ENCODE results near the gene SEL1L2. TPM values are rescaled to one million over a fixed set of nuclear protein-coding genes. Genes with fewer than 3 reads are reported as not detected.

The SEL1L2 gene
- total RNA-seq, 1 experiment from 2014 or later: not detected

GRCh38 chr20:13960119-13960518 is 30.3 kb downstream of the SEL1L2 start:
- no peaks in the 10 kb centered on the region for H3K27me3 ChIP-seq (ENCODE audit: control insufficient read depth, insufficient read depth, low read length)
- no peak for DNase-seq
- H3K4me3 ChIP-seq (ENCODE audit: insufficient read depth, low read depth, low read length): no peak overlapping the region
- no peaks in the 10 kb centered on the region for H3K36me3 ChIP-seq (replicated peaks; ENCODE audit: control insufficient read depth, insufficient read depth, low read length)

- peak; percentile 37 for DNase-seq
- H3K36me3 ChIP-seq (replicated peaks; ENCODE audit: control insufficient read depth, insufficient read depth, low read length): no peaks in the 10 kb centered on the region
- no peak overlapping the region for H3K4me3 ChIP-seq (ENCODE audit: insufficient read depth, low read depth, low read length)
- no peaks in the 10 kb centered on the region for H3K27me3 ChIP-seq (ENCODE audit: control insufficient read depth, insufficient read depth, low read length)
Observed at GRCh38 chr20:13953227-13953626, 37.2 kb downstream of the SEL1L2 start.

- H3K36me3 ChIP-seq (replicated peaks; ENCODE audit: control insufficient read depth, insufficient read depth, low read length): no peaks in the 10 kb centered on the region
- H3K4me3 ChIP-seq (ENCODE audit: insufficient read depth, low read depth, low read length): no peak overlapping the region
- DNase-seq: no peak
- H3K27me3 ChIP-seq (ENCODE audit: control insufficient read depth, insufficient read depth, low read length): no peaks in the 10 kb centered on the region
Observed at GRCh38 chr20:13947719-13948118, 42.7 kb downstream of the SEL1L2 start.

DNA sequence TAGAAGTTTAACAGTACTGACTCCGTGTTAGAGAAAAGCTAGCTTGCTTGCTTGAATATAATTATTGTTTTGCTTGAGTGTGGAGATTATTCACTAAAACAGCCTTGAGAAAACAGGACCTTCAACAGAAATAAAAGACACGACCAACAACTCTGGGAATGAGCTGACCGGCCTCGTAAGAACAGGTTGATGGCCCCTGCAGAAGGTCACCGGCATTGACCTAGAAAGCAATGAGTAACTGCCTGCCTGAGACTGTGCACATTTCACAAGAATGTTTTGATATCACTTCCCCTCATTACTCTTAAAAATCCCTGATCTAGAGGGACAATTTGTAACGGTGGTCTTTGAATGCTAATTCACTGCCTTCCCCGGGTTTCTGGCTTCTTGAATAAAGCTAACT is 49.4 kb downstream of the SEL1L2 start:
- DNase-seq: no peak
- H3K36me3 ChIP-seq (replicated peaks; ENCODE audit: control insufficient read depth, insufficient read depth, low read length): no peaks in the 10 kb centered on the region
- H3K4me3 ChIP-seq (ENCODE audit: insufficient read depth, low read depth, low read length): no peak overlapping the region
- no peaks in the 10 kb centered on the region for H3K27me3 ChIP-seq (ENCODE audit: control insufficient read depth, insufficient read depth, low read length)

- no peak overlapping the region for H3K4me3 ChIP-seq (ENCODE audit: insufficient read depth, low read depth, low read length)
- H3K36me3 ChIP-seq (replicated peaks; ENCODE audit: control insufficient read depth, insufficient read depth, low read length): no peaks in the 10 kb centered on the region
- DNase-seq: no peak
- H3K27me3 ChIP-seq (ENCODE audit: control insufficient read depth, insufficient read depth, low read length): no peaks in the 10 kb centered on the region
Observed at GRCh38 chr20:13936781-13937576, 53.4 kb downstream of the SEL1L2 start.

DNA sequence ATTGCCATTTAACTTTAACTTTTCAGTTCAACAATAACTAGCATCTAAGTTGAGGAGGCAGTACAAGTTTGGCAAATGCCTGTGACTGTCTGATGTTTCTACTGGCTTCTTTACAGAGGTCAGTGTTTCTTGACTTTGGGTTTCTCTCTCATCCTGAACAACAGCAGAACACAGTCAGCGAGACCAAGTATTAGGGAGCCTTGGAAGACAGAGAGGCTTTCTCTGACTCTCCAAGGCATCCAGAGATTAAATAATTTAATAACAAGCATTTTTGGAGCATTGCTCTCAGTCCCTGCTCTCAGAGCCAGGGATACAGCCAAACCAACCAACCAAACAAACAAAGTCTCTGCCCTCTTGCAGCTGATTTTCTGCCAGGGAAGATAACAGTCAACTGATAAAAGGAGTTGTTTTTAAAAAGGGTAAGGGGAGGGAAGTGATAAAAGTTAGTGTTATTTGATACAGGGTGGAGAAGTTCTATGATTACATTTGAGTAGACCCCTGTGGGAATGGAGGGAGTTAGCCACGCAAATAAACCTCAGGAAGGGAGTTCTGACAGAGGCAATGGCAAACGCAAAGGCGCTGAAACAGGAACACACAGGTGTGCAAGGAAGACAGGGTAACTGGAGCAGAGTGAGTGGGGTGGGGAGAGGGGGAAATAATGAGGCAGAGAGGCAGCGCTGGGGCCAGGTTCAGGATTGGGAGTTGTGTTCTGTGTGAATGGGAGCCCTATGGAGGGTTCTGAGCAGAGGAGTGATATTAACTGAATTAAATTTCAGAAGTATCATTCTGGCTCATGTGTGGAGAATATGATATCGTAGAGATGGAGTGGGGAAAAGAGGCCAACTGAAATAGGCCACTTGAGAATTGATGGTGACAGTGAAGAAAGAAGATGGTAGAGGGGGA is 55.2 kb downstream of the SEL1L2 start:
- DNase-seq: no peak
- Histone ChIP-seq H3K4me3 (ENCODE audit: insufficient read depth, low read depth, low read length) (no peak overlapping the region), H3K36me3 (replicated peaks; ENCODE audit: control insufficient read depth, insufficient read depth, low read length) (no peaks in the 10 kb centered on the region), H3K27me3 (ENCODE audit: control insufficient read depth, insufficient read depth, low read length) (no peaks in the 10 kb centered on the region)

DNA sequence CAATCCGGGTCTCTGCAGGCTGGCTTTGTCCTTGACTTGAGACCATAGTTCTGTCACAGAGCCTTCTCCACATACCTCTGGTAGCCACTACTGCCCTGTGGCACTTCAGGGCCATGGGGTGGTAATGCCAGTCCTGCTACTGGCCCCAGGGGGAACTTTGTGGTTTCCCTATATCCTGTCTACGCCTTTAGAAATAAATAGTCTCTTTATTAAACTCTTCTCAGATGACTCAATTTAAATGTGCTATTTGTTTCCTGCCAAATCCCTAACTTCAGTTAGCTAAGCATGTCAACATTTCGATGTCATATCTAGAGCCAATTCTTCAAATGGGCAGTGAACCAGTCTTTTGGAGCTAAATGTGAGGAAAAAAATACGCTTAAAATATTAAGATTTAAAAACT is 60.1 kb downstream of the SEL1L2 start:
- H3K36me3 ChIP-seq (replicated peaks; ENCODE audit: control insufficient read depth, insufficient read depth, low read length): no peaks in the 10 kb centered on the region
- H3K27me3 ChIP-seq (ENCODE audit: control insufficient read depth, insufficient read depth, low read length): no peaks in the 10 kb centered on the region
- no peak for DNase-seq

DNA sequence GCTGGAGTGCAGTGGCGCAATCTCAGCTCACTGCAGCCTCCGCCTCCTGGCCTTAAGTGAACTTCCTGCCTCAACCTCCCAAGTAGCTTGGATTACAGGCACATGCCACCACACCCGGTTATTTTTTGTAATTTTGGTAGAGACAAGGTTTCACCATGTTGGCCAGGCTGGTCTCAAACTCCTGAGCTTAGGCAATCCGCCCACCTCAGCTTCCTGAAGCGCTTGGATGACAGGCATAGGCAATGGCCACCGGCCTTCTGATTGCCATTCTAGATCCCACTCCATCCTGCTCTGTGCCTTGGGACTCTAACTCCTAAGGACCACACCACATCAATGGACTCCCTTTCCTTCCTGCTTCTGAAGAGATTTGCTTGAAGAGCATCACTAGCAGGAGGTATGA is 60.6 kb downstream of the SEL1L2 start:
- no peaks in the 10 kb centered on the region for H3K36me3 ChIP-seq (replicated peaks; ENCODE audit: control insufficient read depth, insufficient read depth, low read length)
- DNase-seq: no peak
- H3K27me3 ChIP-seq (ENCODE audit: control insufficient read depth, insufficient read depth, low read length): no peaks in the 10 kb centered on the region
- H3K4me3 ChIP-seq (ENCODE audit: insufficient read depth, low read depth, low read length): no peak overlapping the region

More for the DNA sequence above, 60.1 kb downstream of the SEL1L2 start:
- no peak overlapping the region for H3K4me3 ChIP-seq (ENCODE audit: insufficient read depth, low read depth, low read length)

DNA sequence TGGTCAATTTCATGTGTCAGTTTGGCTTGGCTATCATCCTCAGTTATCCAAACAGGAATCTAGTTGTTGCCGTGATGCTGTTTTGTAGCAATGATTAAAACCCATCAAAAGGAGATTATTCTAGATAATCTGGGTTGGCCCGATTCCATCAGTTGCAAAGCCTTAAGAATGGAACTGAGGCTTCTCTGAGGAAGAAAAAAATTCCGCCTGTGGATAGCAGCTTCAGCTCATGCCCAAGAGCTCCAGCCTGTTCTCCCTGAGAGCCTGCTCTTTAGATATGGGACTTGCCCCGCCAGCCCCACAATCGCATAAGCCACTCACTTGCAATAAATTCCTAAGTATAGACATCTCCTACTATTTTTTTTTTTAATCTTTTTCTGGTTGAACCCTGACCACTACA is 61.5 kb downstream of the SEL1L2 start:
- DNase-seq: no peak
- Histone ChIP-seq H3K27me3 (ENCODE audit: control insufficient read depth, insufficient read depth, low read length) (no peaks in the 10 kb centered on the region), H3K36me3 (replicated peaks; ENCODE audit: control insufficient read depth, insufficient read depth, low read length) (no peaks in the 10 kb centered on the region), H3K4me3 (ENCODE audit: insufficient read depth, low read depth, low read length) (no peak overlapping the region)

GRCh38 chr20:13927171-13927570 is 63.2 kb downstream of the SEL1L2 start:
- DNase-seq: no peak
- H3K27me3 ChIP-seq (ENCODE audit: control insufficient read depth, insufficient read depth, low read length): no peaks in the 10 kb centered on the region
- no peak overlapping the region for H3K4me3 ChIP-seq (ENCODE audit: insufficient read depth, low read depth, low read length)
- no peaks in the 10 kb centered on the region for H3K36me3 ChIP-seq (replicated peaks; ENCODE audit: control insufficient read depth, insufficient read depth, low read length)

DNA sequence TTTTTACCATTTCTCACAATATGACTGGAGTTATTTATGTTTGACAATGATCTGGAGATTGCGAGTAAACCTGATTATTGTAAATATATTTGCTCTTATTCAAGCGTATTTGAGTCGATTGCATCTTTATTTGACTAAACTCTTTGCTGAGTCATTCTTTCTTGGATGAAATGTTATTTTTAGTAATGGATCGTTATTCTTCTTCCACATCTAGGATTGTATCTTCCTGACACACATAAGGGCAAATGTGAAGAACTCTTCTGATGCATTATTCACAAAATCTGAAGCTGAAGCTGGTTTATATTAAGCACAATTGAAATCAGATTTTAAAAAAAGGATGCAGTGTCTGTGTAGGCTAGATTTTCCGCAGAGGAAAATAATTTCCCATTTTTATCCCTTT is 68.2 kb downstream of the SEL1L2 start:
- no peaks in the 10 kb centered on the region for H3K36me3 ChIP-seq (replicated peaks; ENCODE audit: control insufficient read depth, insufficient read depth, low read length)
- H3K27me3 ChIP-seq (ENCODE audit: control insufficient read depth, insufficient read depth, low read length): no peaks in the 10 kb centered on the region
- DNase-seq: no peak
- no peak overlapping the region for H3K4me3 ChIP-seq (ENCODE audit: insufficient read depth, low read depth, low read length)

DNA sequence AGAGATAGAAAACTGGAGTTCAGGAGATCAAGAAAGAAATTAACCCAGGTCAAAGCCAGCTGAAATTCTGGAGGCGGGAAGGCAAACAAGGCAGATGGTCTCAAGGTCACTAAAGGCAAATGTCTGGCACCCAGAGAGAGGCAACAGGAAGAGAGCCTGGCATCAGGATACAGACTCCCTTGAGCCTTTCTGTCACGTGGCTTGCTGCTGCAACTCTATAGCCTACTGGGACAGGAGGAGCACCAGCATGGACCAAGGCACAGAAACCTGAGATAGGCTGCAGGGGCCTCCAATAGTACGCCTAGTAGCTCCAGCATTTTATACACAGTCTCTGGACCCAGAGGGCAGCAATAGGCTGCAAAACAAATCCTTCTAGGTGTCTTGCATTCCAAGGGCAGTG is 75.1 kb downstream of the SEL1L2 start:
- DNase-seq: no peak
- Histone ChIP-seq H3K27me3 (ENCODE audit: control insufficient read depth, insufficient read depth, low read length) (no peaks in the 10 kb centered on the region), H3K4me3 (ENCODE audit: insufficient read depth, low read depth, low read length) (no peak overlapping the region), H3K36me3 (replicated peaks; ENCODE audit: control insufficient read depth, insufficient read depth, low read length) (no peaks in the 10 kb centered on the region)

DNA sequence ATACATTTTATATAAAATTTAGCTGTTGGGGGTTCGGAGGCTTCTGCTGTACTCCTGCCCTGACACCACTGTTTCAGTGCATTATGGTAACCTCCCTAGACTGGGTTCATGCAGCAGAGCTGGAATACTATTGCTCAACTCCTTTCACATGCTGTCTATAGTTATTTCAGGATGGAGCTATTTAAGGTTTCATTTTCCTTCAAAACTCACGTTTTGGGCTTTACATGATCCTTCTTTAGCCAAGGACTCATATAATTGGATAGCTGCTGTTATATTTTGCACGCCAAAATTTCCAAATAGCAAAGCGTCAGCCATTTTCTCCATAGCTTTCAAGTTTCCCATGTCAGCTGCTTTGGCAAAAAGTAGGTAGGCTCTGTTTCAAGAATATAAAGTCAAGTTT is 76.8 kb downstream of the SEL1L2 start:
- no peaks in the 10 kb centered on the region for H3K27me3 ChIP-seq (ENCODE audit: control insufficient read depth, insufficient read depth, low read length)

DNA sequence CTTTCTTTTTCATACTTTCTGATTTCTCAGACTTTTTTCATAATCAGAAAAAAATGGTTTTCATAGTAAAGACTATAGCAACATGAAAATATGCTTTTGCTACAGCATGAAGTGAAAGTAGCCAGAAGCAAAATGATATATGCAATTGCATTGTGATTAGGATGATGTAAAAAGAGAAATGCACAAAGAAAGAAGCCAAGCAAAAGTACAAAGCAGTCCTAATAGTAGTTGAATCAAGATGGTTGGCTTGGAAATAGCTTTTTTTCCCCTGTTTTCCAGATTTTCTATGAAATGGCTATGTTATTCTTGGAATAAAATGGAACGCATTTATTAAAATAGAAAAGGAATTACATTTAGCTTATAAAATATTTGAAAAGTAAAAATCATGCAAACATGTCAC is 77.3 kb downstream of the SEL1L2 start:
- Histone ChIP-seq H3K27me3 (ENCODE audit: control insufficient read depth, insufficient read depth, low read length) (no peaks in the 10 kb centered on the region), H3K36me3 (replicated peaks; ENCODE audit: control insufficient read depth, insufficient read depth, low read length) (no peaks in the 10 kb centered on the region)
- DNase-seq: no peak

More for the DNA sequence above, 76.8 kb downstream of the SEL1L2 start:
- DNase-seq: no peak
- H3K36me3 ChIP-seq (replicated peaks; ENCODE audit: control insufficient read depth, insufficient read depth, low read length): no peaks in the 10 kb centered on the region
- no peak overlapping the region for H3K4me3 ChIP-seq (ENCODE audit: insufficient read depth, low read depth, low read length)

GRCh38 chr20:13910492-13910891 is 79.9 kb downstream of the SEL1L2 start:
- no peak overlapping the region for H3K4me3 ChIP-seq (ENCODE audit: insufficient read depth, low read depth, low read length)
- no peak for DNase-seq
- no peaks in the 10 kb centered on the region for H3K36me3 ChIP-seq (replicated peaks; ENCODE audit: control insufficient read depth, insufficient read depth, low read length)
- no peaks in the 10 kb centered on the region for H3K27me3 ChIP-seq (ENCODE audit: control insufficient read depth, insufficient read depth, low read length)

More for the DNA sequence above, 77.3 kb downstream of the SEL1L2 start:
- no peak overlapping the region for H3K4me3 ChIP-seq (ENCODE audit: insufficient read depth, low read depth, low read length)

All from H7 (cell line).